HEK293 (cell line): Measurements from ENCODE around the gene PRKCZ.

Experiments
- BCL11B ChIP-seq: fragments of 450-650 bp; formaldehyde crosslinking; IDR thresholded peaks from 2 replicates; pipeline ENCODE4 v1.5.1; 2016; ENCODE audit warnings: low read depth, missing biosample characterization, missing genetic modification characterization
- MYNN ChIP-seq: fragments of 450-650 bp; formaldehyde crosslinking; IDR thresholded peaks from 2 replicates; pipeline ENCODE4 v1.5.1; 2016; ENCODE audit warnings: missing biosample characterization, missing genetic modification characterization, borderline replicate concordance
- PRDM1 ChIP-seq: fragments of 450-650 bp; formaldehyde crosslinking; IDR thresholded peaks from 2 replicates; pipeline ENCODE4; 2016; ENCODE audit warnings: missing biosample characterization, missing genetic modification characterization
- PRDM2 ChIP-seq: fragments of 450-650 bp; formaldehyde crosslinking; IDR thresholded peaks from 2 replicates; pipeline ENCODE4 v1.5.1; 2016; ENCODE audit warnings: missing biosample characterization, missing genetic modification characterization, borderline replicate concordance
- SP2 ChIP-seq: fragments of 450-650 bp; formaldehyde crosslinking; IDR thresholded peaks from 2 replicates; pipeline ENCODE4 v1.5.1; 2016; ENCODE audit warnings: missing biosample characterization, missing genetic modification characterization
- ZBTB7A ChIP-seq: fragments of 450-650 bp; formaldehyde crosslinking; IDR thresholded peaks from 2 replicates; pipeline ENCODE4 v1.5.1; 2016; ENCODE audit warnings: low read depth, missing biosample characterization, missing genetic modification characterization
- ZBTB8A ChIP-seq: fragments of 450-650 bp; formaldehyde crosslinking; IDR thresholded peaks from 2 replicates; pipeline ENCODE4 v1.5.1; 2016; ENCODE audit warnings: missing biosample characterization, missing genetic modification characterization
- ZNF138 ChIP-seq: fragments of 450-650 bp; formaldehyde crosslinking; IDR thresholded peaks from 2 replicates; pipeline ENCODE4 v1.5.1; 2016; ENCODE audit warnings: missing biosample characterization, missing genetic modification characterization, borderline replicate concordance
- ZNF214 ChIP-seq: fragments of 450-650 bp; formaldehyde crosslinking; IDR thresholded peaks from 2 replicates; pipeline ENCODE4 v1.5.1; 2017; ENCODE audit warnings: missing biosample characterization, mild to moderate bottlenecking, missing genetic modification characterization, borderline replicate concordance
- ZNF292 ChIP-seq: fragments of 450-650 bp; formaldehyde crosslinking; IDR thresholded peaks from 2 replicates; pipeline ENCODE4 v1.5.1; 2016; ENCODE audit warnings: low read depth, missing biosample characterization, missing genetic modification characterization, borderline replicate concordance
- ZNF335 ChIP-seq: fragments of 450-650 bp; formaldehyde crosslinking; conservative IDR thresholded peaks from 2 replicates; pipeline ENCODE4 v1.5.1; 2016; ENCODE audit warnings: missing biosample characterization, missing genetic modification characterization
- ZNF350 ChIP-seq: fragments of 450-650 bp; formaldehyde crosslinking; IDR thresholded peaks from 2 replicates; pipeline ENCODE4 v1.5.0; 2017; ENCODE audit warnings: missing biosample characterization, mild to moderate bottlenecking, missing genetic modification characterization
- ZNF544 ChIP-seq: fragments of 450-650 bp; formaldehyde crosslinking; IDR thresholded peaks from 2 replicates; pipeline ENCODE4 v1.5.0; 2017; ENCODE audit warnings: missing biosample characterization, missing genetic modification characterization
- ZNF558 ChIP-seq: fragments of 450-650 bp; formaldehyde crosslinking; IDR thresholded peaks from 2 replicates; pipeline ENCODE4 v1.5.1; 2016; ENCODE audit warnings: missing biosample characterization, missing genetic modification characterization
- ZNF571 ChIP-seq: fragments of 450-650 bp; formaldehyde crosslinking; IDR thresholded peaks from 2 replicates; pipeline ENCODE4 v1.5.0; 2017; ENCODE audit warnings: missing biosample characterization, missing genetic modification characterization
- ZNF585B ChIP-seq: fragments of 450-650 bp; formaldehyde crosslinking; IDR thresholded peaks from 2 replicates; pipeline ENCODE4 v1.5.1; 2016; ENCODE audit warnings: missing biosample characterization, missing genetic modification characterization
- ZNF658 ChIP-seq: fragments of 450-650 bp; formaldehyde crosslinking; IDR thresholded peaks from 2 replicates; pipeline ENCODE4; 2016; ENCODE audit warnings: missing biosample characterization, missing genetic modification characterization
- ZNF76 ChIP-seq: fragments of 450-650 bp; formaldehyde crosslinking; IDR thresholded peaks from 2 replicates; pipeline ENCODE4; 2016; ENCODE audit warnings: low read depth, missing biosample characterization, missing genetic modification characterization, borderline replicate concordance
- ZNF785 ChIP-seq: fragments of 450-650 bp; formaldehyde crosslinking; IDR thresholded peaks from 2 replicates; pipeline ENCODE4 v1.5.1; 2016; ENCODE audit warnings: missing biosample characterization, missing genetic modification characterization
- TF ChIP-seq, protein P1 (sequence below): fragments of 450-650 bp; formaldehyde crosslinking; IDR thresholded peaks from 2 replicates; pipeline ENCODE4 v1.5.1; 2016; ENCODE audit warnings: missing biosample characterization, missing genetic modification characterization
- TF ChIP-seq, protein P2 (sequence below): fragments of 450-650 bp; formaldehyde crosslinking; IDR thresholded peaks from 2 replicates; pipeline ENCODE4 v1.5.1; 2017; ENCODE audit warnings: missing biosample characterization, missing genetic modification characterization
- TF ChIP-seq, protein P3 (sequence below): fragments of 450-650 bp; formaldehyde crosslinking; conservative IDR thresholded peaks from 2 replicates; pipeline ENCODE4 v1.5.1; 2016; ENCODE audit warnings: low read depth, missing biosample characterization, missing genetic modification characterization

PRKCZ gene

DNA sequence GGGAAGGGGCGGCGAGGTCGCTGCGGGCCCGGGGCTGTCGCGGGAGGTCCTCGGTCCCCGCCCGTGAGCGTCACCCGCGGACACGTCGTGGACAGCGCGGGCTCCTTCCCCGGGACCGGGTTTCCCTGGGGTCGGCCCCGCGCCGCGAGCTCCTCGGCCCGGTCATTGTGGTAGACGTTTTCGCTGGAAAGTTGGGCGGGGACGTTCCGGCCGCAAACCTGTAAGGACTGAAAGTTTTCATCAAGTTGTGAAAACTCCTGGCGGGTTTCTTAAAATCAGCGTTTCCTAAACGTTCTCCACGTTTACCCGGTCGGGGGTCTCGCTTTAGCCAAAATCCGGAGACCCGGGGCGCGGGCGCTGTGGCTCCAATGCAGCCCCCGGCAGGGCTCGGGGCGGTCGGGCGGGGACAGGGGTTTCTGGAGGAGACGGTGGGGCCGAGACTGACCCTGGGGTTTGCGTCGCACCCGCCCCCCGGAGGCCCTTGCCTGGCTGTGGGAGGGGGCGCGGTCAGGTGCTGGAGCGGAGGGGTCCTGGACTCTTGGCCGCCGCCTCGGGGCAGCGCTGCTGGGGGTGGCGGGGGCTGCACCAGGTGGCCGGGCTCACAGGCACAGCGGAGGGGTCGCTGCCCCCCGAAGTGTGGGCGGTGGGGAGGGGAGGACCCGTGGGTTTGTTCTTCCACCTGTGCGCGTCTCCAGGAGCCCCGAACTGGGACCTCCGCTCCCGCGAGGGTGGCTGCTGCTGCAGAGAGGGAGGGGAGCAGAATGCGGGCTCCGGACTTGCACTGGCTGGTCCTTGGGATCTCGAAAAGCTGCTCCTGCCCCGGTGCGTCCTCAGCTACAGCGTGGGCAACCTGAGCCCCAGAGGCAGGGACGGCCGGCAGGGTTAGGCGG lies 827 bp downstream of the PRKCZ start (continued):
- TF ChIP-seq, protein P1, sequence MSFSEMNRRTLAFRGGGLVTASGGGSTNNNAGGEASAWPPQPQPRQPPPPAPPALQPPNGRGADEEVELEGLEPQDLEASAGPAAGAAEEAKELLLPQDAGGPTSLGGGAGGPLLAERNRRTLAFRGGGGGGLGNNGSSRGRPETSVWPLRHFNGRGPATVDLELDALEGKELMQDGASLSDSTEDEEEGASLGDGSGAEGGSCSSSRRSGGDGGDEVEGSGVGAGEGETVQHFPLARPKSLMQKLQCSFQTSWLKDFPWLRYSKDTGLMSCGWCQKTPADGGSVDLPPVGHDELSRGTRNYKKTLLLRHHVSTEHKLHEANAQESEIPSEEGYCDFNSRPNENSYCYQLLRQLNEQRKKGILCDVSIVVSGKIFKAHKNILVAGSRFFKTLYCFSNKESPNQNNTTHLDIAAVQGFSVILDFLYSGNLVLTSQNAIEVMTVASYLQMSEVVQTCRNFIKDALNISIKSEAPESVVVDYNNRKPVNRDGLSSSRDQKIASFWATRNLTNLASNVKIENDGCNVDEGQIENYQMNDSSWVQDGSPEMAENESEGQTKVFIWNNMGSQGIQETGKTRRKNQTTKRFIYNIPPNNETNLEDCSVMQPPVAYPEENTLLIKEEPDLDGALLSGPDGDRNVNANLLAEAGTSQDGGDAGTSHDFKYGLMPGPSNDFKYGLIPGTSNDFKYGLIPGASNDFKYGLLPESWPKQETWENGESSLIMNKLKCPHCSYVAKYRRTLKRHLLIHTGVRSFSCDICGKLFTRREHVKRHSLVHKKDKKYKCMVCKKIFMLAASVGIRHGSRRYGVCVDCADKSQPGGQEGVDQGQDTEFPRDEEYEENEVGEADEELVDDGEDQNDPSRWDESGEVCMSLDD (tag by site-specific recombination) = no peak
- TF ChIP-seq ZNF785 (tag by site-specific recombination) (0 out of 2 replicates have a peak, but pooled peaks have one; percentile 59), ZNF585B (tag by site-specific recombination) (no peak), ZBTB7A (tag by site-specific recombination) (peak; percentile 37; the same call in 1 of the 2 replicates), MYNN (no peak), ZNF214 (tag by site-specific recombination) (no peak), ZNF350 (tag by site-specific recombination) (no peak), ZBTB8A (tag by site-specific recombination) (no peak), ZNF558 (tag by site-specific recombination) (no peak), SP2 (tag by site-specific recombination) (peak; percentile 19; the same call in 1 of the 2 replicates), ZNF138 (tag by site-specific recombination) (no peak), PRDM1 (tag by site-specific recombination) (no peak), ZNF335 (tag by site-specific recombination) (peak; percentile 23), ZNF544 (tag by site-specific recombination) (no peak), ZNF658 (tag by site-specific recombination) (no peak), PRDM2 (peak; percentile 50; the same call in 1 of the 2 replicates), ZNF292 (no peak), ZNF571 (tag by site-specific recombination) (no peak), BCL11B (tag by site-specific recombination) (no peak; the same call in 1 of the 2 replicates), ZNF76 (peak; percentile 46; the same call in 1 of the 2 replicates)
- TF ChIP-seq, protein P2, sequence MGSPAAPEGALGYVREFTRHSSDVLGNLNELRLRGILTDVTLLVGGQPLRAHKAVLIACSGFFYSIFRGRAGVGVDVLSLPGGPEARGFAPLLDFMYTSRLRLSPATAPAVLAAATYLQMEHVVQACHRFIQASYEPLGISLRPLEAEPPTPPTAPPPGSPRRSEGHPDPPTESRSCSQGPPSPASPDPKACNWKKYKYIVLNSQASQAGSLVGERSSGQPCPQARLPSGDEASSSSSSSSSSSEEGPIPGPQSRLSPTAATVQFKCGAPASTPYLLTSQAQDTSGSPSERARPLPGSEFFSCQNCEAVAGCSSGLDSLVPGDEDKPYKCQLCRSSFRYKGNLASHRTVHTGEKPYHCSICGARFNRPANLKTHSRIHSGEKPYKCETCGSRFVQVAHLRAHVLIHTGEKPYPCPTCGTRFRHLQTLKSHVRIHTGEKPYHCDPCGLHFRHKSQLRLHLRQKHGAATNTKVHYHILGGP (tag by site-specific recombination) = no peak
- TF ChIP-seq, protein P3, sequence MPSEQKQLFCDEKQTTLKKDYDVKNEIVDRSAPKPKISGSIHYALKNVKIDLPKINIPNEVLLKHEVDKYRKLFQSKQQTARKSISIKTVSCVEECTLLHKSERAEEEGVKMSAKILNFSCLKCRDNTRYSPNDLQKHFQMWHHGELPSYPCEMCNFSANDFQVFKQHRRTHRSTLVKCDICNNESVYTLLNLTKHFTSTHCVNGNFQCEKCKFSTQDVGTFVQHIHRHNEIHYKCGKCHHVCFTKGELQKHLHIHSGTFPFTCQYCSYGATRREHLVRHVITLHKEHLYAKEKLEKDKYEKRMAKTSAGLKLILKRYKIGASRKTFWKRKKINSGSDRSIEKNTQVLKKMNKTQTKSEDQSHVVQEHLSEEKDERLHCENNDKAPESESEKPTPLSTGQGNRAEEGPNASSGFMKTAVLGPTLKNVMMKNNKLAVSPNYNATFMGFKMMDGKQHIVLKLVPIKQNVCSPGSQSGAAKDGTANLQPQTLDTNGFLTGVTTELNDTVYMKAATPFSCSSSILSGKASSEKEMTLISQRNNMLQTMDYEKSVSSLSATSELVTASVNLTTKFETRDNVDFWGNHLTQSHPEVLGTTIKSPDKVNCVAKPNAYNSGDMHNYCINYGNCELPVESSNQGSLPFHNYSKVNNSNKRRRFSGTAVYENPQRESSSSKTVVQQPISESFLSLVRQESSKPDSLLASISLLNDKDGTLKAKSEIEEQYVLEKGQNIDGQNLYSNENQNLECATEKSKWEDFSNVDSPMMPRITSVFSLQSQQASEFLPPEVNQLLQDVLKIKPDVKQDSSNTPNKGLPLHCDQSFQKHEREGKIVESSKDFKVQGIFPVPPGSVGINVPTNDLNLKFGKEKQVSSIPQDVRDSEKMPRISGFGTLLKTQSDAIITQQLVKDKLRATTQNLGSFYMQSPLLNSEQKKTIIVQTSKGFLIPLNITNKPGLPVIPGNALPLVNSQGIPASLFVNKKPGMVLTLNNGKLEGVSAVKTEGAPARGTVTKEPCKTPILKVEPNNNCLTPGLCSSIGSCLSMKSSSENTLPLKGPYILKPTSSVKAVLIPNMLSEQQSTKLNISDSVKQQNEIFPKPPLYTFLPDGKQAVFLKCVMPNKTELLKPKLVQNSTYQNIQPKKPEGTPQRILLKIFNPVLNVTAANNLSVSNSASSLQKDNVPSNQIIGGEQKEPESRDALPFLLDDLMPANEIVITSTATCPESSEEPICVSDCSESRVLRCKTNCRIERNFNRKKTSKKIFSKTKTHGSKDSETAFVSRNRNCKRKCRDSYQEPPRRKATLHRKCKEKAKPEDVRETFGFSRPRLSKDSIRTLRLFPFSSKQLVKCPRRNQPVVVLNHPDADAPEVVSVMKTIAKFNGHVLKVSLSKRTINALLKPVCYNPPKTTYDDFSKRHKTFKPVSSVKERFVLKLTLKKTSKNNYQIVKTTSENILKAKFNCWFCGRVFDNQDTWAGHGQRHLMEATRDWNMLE (tag by site-specific recombination) = no peak
